GDM1 (cell line): ENCODE measurements around the gene BTNL2.

Experiments
- DNase-seq: peaks from one replicate; lab custom pipeline; 2025; lab: John Stamatoyannopoulos, UW

Gene BTNL2

GRCh38 chr6:32415521-32416019, 8.6 kb upstream of the BTNL2 start:
- peak; percentile 56 for DNase-seq

DNA sequence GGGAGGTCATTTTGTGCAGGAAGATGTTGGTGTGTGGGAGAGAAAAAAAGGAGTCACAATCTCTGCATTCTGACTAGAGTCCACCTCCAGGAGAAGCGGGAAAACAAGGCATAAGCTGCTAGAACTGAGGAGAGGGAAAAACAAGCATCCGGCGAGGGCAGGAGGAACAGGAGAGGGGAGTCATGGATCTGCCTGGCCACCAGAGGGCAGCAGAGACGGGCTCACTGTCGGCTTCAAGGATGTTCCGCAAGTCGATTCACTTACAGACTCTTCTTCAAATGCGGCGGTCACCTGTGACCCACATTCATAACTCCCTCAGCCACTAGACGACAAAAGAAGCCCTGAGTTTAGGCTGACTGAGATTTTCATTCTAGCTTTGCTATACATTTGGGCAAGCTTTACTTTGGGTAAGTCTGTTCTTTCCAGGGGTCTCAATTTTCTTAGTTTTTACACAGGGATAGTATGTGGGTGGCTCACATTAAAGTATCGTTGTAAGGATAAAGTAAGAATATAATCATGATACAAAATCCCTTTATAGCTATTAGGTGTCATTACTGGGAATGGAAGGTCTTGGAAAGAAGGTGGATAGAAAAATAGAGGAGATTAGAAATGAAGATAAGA, 6.6 kb upstream of the BTNL2 start:
- peak; percentile 54 for DNase-seq

GRCh38 chr6:32411566-32412327, 4.8 kb upstream of the BTNL2 start:
- DNase-seq: no peak

- no peak for DNase-seq
These were observed 3.9 kb upstream of the BTNL2 start for GRCh38 chr6:32410906-32411305.

- DNase-seq: no peak
These were observed 784 bp downstream of the BTNL2 start for GRCh38 chr6:32406197-32406596.

DNA sequence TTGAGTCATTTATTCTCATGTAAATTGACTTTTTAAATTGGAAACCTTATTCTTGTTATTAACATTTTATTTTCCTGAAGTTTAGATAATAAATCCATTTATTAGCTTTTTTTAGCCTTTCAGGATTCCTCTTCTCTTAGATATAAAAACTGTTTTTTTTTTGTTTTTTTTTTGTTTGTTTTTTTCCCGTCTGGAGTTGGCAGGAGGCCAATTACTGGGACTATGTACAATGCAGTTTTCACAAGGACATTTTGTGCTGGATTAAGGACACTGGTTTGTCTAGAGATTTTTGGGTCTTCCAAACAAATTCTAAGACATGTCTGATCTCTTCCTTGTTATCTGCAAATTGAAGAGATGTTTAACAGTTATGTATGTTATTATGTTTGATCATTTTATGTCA, 1.3 kb downstream of the BTNL2 start:
- no peak for DNase-seq

- DNase-seq: no peak
These were observed 4.2 kb downstream of the BTNL2 start for GRCh38 chr6:32402812-32403211.

- DNase-seq: no peak
These were observed 5.6 kb downstream of the BTNL2 start for GRCh38 chr6:32401284-32401963.

DNA sequence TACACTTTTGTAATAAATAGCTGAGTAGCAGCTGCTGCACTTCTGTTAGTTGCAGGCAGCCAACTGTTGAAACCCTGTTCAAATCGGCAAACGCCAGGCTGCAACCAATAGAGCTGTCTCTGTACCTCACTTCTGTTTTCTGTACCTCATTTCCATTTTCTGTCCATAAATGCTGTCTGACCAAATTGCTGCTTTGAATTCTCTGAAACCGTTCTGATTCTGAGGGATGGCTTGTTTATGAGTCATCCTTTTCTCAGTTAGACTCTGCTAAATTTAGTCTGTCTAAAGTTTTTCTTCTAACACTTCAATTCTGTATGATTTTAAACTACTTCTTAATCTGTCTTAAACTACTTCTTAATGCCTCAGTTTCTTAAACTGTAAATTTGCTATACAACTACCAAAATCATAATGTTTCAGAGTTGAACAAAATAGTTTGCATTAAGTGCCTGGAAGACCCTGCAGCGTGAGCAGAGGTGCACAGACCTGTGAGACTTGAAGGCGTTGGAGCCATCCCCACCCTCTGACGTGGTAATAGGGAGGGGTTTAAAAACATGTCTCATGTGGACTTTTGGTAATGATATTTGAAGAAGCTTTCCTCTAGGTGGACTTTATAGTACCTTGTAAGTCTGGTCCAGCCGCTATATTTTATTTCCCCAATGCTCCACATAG, 9.6 kb downstream of the BTNL2 start:
- no peak for DNase-seq

- DNase-seq: no peak
These were observed 11.0 kb downstream of the BTNL2 start for GRCh38 chr6:32396028-32396427.

DNA sequence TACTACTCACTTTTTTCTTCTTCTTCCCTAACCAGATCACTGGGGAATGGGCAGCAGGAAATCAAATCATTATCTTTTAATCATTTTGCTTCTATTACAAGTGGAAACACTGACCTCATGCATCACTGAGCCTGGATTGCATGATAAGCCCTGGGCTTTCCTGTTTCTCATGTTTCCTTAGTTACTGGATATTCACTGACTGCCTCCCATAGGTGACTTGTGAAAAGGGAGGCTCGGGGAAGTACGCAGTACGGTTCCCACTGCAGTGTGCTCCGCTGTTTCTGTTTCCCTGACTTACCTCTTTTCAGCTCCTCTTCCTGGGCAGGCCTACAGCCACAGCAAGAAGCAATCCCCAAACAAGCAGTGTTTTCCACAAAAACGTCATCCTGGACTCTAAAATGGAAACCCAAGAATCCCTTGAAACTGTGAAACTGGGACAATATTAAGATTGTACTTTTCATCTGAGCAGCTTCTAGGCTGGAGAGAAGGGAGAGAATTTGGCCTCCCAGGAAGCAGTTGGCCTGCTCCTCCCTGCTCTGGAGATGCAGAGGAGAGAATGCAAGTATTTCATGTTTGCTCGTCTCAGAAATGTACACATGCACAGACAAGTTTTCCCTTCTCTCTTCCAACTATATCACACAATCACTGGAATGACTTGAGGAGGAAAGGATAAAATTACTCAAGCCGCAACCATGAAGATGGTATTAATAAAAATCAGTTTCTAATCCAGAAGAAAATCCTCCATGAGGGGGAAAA, 13.1 kb downstream of the BTNL2 start:
- DNase-seq: no peak

- DNase-seq: no peak
These were observed 15.5 kb downstream of the BTNL2 start for GRCh38 chr6:32391505-32391904.

GRCh38 chr6:32387589-32388340, 19.2 kb downstream of the BTNL2 start:
- DNase-seq: no peak

DNA sequence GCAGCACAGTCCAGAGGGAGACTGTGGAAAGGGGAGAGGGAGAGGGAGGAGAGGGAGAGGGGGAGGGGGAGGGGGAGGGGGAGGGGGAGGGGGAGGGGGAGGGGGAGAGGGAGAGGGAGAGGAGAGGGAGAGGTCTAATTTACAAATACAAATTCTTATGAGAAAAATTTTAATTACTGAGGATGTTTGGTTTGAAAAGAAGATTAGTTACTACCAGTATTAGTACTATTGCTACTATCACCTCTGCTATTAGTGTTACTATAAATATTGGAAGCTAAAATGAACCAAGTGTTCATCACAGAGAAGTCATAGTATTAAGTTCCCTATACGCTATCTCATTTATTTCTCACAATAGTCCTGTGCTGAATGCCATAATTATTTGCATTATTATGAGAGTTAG, 20.9 kb downstream of the BTNL2 start:
- no peak for DNase-seq

- DNase-seq: no peak
These were observed 24.1 kb downstream of the BTNL2 start for GRCh38 chr6:32382757-32383420.

- DNase-seq: no peak
These were observed 27.4 kb downstream of the BTNL2 start for GRCh38 chr6:32379545-32379944.

DNA sequence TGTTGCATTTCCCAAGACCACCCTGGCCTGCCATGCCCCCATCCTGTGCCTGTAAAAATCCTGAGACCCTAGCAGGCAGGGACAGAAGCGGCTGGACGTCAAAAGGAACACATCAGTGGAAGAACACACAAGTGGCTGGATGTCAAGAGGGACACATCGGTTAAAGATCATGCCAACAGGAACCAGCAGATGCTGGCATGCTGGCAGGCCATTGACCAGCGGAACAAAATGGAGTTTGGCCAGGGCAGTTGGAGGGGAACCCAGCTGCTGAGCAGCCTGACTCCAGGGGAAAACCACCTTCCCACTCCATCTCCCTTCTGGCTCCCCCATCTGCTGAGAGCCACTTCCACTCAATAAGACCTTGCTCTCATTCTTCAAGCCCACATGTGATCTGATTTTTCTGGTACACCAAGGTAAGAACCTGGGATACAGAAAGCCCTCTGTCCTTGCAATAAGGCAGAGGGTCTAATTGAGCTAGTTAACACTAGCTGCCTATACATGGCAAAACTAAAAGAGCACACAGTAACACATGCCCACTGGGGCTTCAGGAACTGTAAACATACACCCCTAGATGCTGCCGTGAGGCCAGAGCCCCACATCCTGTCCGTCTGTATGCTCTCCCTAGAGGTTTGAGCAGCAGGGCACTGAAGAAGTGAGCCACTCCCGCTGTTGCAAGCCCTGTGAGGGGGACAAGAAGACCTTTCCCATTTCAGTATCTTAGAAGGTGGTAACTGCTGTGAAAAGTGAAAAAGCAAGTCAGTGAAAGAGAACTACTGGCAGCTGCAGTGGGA, 31.0 kb downstream of the BTNL2 start:
- DNase-seq: no peak

- DNase-seq: no peak
These were observed 35.2 kb downstream of the BTNL2 start, which contains the start of gene TSBP1 for GRCh38 chr6:32371803-32372202. TSBP1 (minus strand) TSS chr6:32371903; CDS start chr6:32371706, 197 bp downstream.

DNA sequence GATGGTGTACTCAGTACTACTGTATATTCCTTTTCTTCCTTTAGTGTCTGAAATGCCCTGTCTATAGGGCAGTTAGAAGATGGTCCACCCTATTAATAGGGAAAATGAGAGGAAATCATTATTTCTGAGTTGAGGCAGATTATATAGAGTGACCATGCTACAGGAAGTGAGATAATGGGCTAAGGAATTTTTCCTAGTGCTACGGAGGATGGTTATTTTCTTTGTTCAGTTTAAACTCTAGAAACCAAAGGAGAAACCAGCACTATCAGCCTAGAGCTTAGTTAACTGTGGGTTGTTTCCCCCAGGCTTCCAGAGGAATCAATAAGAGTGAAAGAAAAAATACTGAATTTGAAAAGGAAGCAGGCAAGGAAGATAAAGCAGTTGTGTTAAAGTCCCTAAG, 35.8 kb downstream of the BTNL2 start:
- no peak for DNase-seq

DNA sequence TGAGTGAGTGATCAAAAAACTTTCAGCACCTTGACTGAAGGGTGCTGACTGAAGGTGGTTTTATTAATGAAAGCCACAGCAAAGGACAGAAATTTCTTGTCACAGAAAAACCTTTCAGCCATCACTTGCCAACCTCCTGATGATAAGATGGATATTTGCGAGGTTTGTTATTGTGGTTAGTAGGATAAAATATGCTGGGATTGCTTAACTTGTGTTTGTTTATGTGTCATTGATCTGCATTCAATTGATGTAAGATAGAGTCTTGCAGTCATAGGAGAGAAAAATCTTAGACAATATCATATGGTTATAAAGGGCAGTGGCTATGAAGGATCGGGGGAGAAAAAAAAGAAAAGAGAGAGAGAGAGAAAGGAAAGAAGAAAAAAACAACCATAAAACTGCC, 36.5 kb downstream of the BTNL2 start:
- no peak for DNase-seq
